HG03039 (cell line): ENCODE measurements around the gene MRPL18.
"Not testable (repeated sequence)": the region's sequence is repeated elsewhere in the genome, so short reads cannot be mapped to it uniquely, and the experiment has no call there.

Experiments used
- ATAC-seq: cut with Tn5 transposase; IDR thresholded peaks from one replicate; pipeline ENCODE4 v1.9.1; 2021; ENCODE audit warnings: mild to moderate bottlenecking, moderate library complexity; ENCODE audit not compliant: unreplicated experiment

The MRPL18 gene

DNA sequence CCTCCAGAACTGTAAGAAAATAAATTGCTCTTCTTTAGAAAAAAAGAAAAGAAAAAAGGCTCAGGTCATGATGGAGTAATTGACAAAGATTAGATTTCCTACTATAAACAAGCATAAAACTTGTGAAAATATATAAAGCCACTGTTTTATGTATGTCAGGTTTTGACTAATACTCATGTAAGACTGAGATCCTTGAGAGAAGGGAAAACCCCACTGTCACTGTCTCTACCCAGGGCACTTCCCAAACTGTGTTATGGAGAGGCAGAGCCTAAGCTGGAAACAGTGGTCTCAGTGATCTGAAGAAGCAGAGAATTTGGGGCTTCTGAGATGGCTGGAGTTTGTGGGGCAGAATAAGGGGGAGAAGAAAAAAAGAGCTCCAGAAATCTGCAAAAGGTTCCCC lies 20.8 kb upstream of the MRPL18 start:
- ATAC-seq = no peak

DNA sequence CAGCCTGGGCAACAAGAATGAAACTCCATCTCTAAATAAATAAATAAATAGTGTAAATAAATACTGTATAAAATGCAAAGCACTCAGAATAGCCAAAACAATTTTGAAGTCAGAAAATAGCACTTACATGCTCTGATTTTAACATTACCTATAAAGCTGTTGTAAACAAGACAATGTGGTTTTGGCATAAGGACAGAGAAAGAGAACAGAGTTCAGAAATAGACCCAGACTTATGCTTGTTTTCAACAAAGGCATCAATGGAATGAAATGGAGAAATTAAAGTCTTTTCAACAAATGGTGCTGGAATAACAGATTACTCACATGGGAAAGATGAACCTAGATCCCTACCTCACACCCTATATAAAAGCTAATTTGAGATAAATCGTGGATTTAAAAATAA lies 18.1 kb upstream of the MRPL18 start:
- ATAC-seq = no peak

DNA sequence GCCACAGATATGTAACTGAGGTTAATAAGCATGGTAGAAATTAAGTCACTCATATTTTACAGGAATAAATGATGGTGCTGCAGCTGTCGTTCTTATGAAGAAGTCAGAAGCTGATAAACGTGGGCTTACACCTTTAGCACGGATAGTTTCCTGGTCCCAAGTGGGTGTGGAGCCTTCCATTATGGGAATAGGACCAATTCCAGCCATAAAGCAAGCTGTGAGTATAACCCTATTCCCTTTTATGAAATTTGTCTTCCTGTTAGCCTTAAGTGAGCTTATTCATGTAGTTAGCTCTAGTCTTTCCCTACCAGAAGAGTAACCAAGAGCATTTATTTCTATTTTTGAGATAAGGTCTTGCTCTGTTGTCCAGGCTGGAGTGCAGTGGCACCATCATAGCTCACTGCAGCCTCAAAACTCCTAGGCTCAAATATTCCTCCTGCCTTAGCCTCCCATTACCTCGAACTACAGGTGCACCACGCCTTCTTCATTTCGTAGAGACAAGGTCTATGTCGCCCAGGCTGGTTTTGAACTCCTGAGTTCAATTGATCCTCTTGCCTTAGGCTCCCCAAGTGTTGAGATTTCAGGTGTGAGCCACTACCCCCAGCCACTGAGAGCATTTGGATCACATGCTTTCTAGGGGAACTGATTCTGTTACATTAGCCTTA lies 12.9 kb upstream of the MRPL18 start:
- no peak for ATAC-seq

DNA sequence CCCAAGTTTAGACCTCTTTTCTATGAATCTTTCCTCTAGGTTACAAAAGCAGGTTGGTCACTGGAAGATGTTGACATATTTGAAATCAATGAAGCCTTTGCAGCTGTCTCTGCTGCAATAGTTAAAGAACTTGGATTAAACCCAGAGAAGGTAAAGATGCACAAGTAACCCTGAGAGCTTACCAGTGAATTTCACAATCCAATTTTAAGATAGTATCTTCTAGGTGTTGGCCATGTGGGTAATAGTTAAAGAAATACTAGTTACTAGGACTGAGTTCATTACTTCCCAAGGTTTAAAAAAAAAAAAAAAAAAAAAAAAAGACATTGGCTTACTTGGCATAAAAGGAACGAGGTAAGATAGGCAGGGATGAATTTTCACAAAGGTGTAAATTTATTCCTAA lies 12.1 kb upstream of the MRPL18 start:
- no peak for ATAC-seq

DNA sequence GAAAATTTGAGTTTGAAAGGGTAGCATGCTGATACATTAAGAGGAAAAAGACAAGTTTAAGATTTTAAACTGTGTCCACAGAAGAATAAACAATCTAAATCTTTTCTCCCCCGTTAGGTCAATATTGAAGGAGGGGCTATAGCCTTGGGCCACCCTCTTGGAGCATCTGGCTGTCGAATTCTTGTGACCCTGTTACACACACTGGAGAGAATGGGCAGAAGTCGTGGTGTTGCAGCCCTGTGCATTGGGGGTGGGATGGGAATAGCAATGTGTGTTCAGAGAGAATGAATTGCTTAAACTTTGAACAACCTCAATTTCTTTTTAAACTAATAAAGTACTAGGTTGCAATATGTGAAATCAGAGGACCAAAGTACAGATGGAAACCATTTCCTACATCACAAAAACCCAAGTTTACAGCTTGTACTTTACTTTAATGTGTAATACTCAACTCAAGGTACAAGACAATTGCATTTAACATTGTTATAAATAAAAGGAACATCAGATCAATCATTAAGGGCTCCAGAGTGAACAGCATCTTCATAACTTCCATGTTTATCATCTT lies 11.6 kb upstream of the MRPL18 start:
- ATAC-seq = no peak

DNA sequence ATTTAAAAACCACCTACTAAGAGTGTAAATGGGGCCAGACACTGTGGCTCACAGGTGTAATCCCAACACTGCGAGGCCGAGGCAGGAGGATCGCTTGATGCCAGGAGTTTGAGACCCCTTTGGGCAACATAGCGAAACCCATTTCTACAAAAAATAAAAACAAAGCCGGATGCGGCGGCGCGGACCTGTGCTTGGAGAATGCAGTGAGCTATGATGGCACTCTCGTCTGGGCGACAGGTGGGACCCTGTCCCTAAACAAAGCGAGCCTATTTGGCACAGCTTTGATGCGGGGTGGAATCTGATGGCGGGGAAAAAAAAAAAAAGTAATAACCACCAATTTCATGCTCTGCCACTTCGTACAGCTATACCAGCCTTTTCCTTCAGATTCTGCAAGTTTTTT lies 2.0 kb upstream of the MRPL18 start:
- no peak for ATAC-seq

DNA sequence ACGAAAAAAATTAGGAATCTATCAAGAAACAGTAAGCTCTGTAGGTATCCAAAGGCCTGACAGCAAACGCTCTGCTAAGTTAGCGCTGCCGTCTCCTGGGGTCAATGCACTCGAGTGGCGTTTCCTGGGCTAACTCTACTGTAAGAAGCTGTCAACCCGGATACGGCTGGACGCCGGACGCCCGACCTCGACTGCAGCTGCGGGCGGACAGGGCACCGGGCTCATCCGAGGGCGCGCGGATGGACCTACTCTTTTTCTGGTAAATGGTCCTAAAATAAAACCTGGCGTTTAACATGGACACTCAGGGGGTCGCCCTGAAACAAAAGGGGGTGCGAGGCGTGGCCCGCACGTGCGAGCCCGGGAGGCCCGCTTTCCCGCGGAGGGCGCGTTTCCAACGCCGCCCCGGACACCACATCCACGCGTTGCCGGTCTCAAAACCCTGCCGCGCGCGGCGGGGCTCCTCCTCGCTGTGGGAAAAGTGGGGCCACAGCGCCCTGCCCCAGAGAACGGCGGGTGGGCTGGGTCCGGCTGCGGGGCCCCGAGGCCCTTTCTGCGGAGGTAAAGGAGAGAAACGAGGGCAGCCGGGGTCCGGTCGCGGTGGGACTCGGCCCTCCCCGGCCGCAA lies 1.4 kb upstream of the MRPL18 start:
- no peak for ATAC-seq

DNA sequence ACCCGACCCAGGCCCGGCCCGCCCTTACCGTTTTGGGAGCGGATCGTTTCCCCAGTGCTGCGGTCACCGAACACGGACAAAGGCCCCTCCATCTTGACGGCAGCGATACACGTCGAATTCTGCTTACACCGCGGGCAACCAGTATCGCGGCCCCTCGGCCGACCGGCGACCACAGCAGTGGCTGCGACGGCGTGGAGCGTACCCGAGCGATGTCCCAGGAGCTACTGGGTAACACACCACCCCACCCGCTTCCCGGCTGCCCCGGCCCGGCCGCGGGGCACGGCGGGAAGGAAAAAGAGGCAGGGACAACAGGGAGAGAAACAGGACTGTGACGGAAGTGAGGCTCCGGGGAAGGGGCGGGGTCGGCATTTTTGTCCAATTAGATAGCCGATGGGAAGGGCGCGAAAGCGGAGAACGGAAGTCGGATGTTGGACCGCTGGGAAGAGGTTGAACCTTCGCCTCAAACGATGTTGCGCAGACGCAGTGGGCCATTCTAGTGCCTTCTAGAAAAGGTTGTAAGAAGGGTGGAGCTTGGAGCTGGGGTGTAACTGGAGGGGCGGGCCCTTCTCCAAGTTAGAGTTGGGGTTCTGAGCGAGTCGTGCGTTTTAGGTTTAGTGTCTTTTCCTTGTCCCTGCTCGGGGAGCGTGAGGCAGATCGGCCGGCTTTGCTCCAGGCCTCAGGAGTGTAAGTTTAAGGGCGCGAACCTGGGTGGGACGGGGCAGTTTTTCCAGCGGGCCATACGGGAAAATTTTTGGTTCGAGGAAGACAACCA lies 704 bp upstream of the MRPL18 start, which contains the start of gene TCP1:
Gene TCP1 (minus strand): TSS at position 226 of the 772 bp plus-strand sequence. CDS start 134 bp downstream, at position 92.
- ATAC-seq = peak; percentile 74

DNA sequence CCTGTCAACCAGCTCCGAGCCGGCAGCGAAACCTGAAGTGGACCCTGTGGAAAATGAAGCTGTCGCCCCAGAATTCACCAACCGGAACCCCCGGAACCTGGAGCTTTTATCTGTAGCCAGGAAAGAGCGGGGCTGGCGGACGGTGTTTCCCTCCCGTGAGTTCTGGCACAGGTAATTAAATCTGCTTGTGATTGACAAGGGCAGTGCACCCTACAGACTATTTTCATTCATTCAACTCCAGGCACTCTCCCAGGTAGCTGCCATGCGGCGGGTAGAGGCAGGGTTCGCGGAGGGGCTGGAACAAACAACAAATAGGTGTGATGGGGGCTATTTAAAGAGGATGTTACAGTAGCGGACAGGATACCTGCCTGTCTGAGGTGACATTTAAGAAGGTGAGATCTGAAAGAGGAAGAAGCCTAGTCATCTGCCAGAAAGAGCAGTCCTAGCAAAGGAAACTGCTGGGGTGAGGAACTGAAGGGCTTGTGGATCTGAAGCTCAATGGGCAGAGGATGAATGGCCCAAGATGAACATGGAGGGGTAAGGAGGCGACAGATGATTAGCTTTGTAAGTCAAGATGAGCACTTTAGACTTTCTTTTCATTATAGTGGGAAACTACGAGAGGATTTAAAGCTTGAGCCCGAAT lies 810 bp downstream of the MRPL18 start:
- no peak for ATAC-seq

DNA sequence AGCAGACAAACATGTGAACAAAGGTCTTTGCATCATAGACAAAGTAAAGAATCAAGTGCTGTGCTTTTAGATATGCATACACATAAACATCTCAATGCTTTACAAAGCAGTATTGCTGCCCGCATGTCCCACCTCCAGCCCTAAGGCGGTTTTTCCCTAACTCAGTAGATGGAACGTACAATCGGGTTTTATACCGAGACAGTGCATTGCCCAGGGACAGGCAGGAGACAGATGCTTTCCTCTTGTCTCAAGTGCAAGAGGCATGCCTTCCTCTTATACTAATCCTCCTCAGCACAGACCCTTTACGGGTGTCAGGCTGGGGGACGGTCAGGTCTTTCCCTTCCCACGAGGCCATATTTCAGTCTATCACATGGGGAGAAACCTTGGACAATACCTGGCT lies 4.7 kb downstream of the MRPL18 start:
- ATAC-seq = not testable (repeated sequence)

DNA sequence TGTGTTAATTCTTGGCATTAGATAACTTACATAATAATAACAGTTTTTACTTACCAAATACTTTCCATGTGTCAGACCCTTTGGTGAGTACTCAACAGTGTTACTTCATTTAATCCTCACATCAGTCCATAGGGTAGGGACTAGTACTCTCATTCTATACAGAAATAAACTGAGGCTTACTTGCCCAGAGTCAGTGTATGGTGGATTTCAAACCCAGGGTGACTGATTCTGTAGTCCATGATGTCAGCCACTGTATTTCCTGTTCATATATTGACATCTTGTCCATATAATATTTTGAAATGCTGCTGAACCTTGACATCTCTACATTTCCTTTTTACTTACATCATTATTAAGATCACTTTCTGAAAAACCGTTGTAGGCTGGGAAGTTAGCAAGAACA lies 7.3 kb downstream of the MRPL18 start:
- no peak for ATAC-seq

DNA sequence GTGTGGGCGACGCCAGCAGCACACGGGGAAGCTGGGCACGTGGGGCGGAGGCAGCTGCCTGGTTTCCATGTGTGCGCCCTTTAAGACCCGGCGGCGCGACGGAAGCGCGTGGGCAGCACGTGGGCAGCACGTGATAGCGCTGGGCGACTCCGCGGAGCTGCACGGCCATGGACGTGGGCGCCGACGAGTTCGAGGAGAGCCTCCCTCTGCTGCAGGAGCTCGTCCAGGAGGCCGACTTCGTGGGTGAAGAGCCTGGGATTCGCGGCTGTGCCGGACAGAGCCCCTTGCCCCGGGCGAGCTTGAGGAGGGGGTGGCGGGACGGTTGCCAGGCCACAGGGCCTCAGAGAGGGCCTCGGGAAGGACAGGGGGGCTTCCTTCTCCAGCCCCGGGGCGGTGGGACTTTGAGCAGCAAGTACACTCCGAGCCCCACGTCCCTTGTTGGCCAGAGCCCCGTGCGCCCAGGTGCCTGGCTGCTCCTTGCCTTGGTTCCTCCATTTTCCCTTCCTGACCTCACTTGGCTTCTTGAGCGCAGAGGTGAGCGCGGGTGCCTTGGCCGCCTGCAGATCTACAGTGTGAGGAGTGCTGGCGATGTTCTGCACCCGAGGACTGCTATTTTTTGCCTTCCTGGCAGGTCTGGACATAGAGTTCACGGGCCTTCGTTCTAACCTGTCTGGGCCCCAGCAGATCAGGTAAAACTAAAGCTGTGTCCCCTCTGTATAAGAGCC lies 10.0 kb downstream of the MRPL18 start, which contains the start of gene PNLDC1:
Gene PNLDC1 (plus strand): TSS at position 136 of the 725 bp plus-strand sequence. CDS start 32 bp downstream, at position 168.
- no peak for ATAC-seq

DNA sequence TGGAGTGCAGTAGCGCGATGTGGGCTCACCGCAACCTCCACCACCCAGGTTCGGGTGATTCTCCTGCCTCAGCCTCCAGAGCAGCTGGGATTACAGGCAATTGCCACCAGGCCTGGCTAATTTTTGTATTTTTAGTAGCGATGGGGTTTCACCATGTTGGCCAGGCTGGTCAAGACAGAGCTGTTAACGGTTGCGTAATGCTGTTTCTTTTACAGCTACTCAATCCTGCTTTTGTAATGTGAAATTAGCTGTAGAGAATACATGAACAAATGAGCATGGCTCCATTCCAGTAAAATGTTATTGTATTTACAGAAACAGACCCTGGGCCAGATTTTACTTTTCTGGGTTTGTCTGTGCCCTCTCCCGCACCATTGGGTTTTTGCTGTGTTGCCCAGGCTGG lies 11.7 kb downstream of the MRPL18 start:
- no peak for ATAC-seq

DNA sequence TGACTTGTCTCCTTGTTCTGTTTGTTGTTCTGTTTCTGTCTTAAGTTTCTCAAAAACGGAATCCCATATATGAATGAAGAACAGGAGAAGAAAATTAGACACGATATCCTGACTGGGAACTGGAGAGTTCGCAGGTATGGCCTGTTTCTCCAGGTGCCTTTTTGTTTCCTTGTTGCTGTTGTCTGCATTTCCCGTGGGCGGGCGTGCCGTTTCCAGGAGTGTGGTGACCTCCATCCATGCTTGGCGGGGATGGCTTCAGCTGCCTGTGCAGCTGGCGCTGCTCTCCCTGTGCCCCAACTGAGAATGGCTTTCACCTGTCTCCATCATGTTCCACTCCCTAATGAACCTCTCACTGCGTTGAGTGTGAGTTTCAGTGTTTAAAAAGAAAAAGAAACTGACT lies 14.2 kb downstream of the MRPL18 start:
- ATAC-seq = no peak

DNA sequence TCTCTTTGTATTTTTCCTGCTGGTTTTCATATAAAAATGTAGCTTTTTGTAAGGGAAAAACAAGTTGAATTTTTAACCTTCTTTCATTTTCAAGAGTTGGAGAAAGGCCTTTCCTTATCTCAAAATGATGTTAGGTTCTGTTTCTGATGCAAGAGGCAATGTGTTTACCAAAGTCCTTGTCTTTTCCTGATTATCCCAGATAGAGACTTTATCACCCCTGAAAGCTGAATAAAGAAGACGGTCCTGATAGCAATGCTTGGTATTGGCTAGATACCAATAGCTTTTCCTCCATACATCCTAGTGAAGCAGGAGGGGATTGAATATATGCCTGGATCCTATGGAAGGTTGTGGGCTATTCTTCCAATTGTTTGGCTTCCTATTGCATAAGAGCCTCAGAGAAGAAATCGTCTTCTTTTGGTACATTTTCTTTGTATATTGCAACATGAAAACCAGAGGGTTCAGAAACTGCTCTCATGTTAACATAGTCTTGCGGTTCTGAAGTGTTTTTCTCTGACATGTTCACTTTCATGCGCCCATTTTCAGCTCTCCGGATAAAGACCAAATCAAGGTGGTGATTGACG lies 15.3 kb downstream of the MRPL18 start:
- ATAC-seq = no peak

DNA sequence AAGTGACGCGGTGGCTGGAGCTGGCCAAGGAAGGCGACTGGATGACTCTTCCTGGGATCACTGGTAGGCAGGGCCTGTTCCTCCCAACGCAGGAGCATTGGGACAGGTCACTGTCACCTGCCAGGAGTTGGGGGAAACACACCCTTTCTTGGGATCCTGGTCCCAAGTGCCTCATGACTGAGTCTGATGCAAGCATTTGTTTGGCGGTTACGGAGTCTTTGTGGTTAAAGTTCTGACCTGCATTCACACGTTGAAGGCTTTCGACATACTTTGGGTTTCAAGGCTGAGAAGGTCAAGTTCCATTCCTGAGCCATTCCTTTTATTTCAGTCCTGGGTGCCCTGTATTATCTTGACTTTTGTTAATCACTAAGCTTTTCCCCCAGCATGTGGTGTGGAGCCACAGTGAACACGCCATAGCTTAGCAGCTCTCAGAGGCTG lies 15.8 kb downstream of the MRPL18 start:
- no peak for ATAC-seq

DNA sequence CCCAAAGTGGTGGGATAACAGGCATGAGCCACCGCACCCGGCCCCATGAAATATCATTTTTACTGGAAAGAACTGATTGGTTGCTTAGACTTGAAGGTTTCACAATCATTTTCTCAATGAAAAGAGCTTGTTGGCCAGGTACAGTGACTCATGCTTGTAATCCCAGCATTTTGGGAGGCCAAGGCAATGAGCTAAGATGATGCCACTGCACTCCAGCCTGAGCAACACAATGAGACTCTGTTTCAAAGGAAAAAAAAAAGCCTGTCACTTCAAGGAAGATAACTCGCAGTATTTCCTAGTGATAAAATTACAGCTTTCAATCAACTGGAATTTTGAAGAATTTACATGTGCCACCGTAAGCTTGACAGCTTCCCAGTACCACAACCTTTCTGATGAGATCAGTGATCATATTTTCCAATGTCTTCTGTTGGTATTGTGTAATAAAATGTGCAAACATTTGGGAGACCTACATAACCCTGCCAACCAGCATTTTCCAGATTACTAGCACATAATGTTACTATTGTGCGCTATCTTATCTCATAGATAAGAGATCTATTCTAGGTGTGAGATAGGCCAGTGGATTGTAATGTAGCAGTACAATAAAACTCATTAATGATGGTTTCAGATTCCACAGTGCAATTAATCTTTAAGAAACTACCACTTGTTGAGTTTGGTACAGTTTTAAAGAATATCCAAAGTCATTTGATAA lies 17.0 kb downstream of the MRPL18 start:
- no peak for ATAC-seq

DNA sequence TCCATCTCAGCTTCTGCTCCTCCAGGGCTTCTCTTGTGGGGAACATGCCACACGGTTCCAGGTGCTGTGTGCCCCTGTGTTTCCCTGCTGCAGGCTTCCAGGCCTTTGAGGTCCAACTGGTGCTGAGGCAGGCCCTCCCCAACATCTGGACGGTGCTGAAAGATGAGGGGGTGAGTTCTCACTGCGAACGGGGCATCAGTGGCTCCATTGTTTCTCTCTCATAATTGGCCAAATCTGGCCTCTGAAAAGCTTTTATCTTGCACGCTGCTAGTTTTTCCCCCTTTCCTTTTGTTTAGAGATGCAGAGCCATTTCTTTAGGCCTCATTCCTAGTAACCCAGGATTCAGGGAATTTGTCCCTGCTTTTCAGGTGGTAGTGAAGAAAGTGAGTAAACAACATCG lies 18.4 kb downstream of the MRPL18 start:
- no peak for ATAC-seq

DNA sequence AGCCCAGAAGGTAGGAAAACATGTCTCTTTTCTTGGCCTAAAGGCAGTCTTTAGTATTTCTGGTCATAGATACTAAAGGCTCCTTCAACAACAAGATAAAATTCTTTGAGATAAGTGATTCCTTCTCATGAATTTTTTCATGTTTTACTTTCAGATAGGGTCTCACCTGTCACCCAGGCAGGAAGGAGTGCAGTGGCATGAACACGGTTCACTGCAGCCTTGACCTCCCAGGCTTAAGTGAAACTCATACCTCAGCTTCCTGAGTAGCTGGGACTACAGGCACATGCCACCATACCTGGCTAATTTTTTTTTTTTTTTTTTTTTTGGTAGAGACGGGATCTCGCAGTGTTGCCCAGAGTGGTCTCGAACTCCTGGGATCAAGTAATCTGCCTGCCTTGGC lies 18.9 kb downstream of the MRPL18 start:
- ATAC-seq = no peak
